Keratinocyte (primary cell): ENCODE results near the gene CFAP45.

Experiments
- EZH2 ChIP-seq: IDR thresholded peaks from one replicate; pipeline ENCODE4 v1.6.1; 2012; ENCODE audit warnings: inconsistent platforms, mild to moderate bottlenecking, low read length, moderate library complexity
- TF ChIP-seq, protein P1 (sequence below), 3 experiments: IDR thresholded peaks in 1 of 3; conservative IDR thresholded peaks in 1 of 3; optimal IDR thresholded peaks in 1 of 3; 2 replicates in 2 of 3; 3 replicates in 1 of 3; pipeline versions ENCODE3 to v1.5.1; 2011; ENCODE audit warnings: low read length in 3 of 3, mild to moderate bottlenecking in 3 of 3, moderate library complexity in 2 of 3, control low read depth in 1 of 3, inconsistent platforms in 1 of 3; ENCODE audit not compliant: insufficient read depth in 2 of 3; ENCODE audit errors: extremely low read depth in 1 of 3

DNA sequence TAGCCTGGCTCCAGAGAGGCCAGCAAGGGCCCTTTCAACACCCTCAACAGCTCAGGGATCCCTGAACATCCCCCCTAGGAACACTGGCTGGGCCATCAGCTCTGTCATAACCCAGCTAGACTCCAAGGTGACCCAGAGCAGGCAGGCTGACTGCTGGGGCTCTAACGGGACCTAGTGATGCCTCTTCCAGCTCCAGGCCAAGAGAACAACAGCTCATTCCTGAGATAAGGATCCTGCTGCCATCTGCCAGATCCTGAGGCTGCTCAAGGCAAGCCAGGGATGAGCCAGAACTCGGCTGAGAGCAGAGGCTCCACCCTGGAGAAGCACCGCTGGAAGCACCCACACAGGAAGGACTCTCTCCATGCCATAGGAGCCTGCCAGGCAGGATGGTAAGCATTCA, 39.5 kb downstream of the CFAP45 start:
- TF ChIP-seq, protein P1, sequence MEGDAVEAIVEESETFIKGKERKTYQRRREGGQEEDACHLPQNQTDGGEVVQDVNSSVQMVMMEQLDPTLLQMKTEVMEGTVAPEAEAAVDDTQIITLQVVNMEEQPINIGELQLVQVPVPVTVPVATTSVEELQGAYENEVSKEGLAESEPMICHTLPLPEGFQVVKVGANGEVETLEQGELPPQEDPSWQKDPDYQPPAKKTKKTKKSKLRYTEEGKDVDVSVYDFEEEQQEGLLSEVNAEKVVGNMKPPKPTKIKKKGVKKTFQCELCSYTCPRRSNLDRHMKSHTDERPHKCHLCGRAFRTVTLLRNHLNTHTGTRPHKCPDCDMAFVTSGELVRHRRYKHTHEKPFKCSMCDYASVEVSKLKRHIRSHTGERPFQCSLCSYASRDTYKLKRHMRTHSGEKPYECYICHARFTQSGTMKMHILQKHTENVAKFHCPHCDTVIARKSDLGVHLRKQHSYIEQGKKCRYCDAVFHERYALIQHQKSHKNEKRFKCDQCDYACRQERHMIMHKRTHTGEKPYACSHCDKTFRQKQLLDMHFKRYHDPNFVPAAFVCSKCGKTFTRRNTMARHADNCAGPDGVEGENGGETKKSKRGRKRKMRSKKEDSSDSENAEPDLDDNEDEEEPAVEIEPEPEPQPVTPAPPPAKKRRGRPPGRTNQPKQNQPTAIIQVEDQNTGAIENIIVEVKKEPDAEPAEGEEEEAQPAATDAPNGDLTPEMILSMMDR (optimal IDR thresholded peaks at IDR 0.05 in 1 of 3, IDR thresholded peaks at IDR 0.05 in 1 of 3, conservative IDR thresholded peaks at IDR 0.05 in 1 of 3; ENCODE audit: extremely low read depth in 1 of 3, insufficient read depth in 2 of 3, low read length in 3 of 3), result no peak
- TF ChIP-seq EZH2, result no peak
